Activated naive CD8-positive, alpha-beta T cell treated with anti-CD3 and anti-CD28 coated beads, Interleukin-2, amount 10 ng/mL, durations not matched to agents 7 days and 5 days (primary cell): ENCODE data around the gene JAZF1. TPM values are rescaled to one million over a fixed set of nuclear protein-coding genes. Genes with fewer than 3 reads are reported as not detected.

Source experiments
- ATAC-seq: fragments of 150-1000 bp; cut with Tn5 transposase; one replicate; pipeline ENCODE4 v1.10.0; 2021; ENCODE audit warnings: low read depth, moderate library complexity
- POLR2A ChIA-PET: fragments of 350-600 bp; sonication (Branson Sonifier 250); formaldehyde crosslinking; loops from one replicate; lab custom pipeline; 2021; ENCODE audit warnings: antibody characterized with exemption; lab: Charles Lee
- DNase-seq: peaks from one replicate; pipeline ENCODE4 v3.0.0; 2021
- H3K27ac Mint-ChIP-seq: one replicate; pipeline ENCODE4 v1.8.0; 2022; ENCODE audit warnings: mild to moderate bottlenecking, mixed read lengths
- H3K27me3 Mint-ChIP-seq: one replicate; pipeline ENCODE4 v1.8.0; 2022; ENCODE audit warnings: mild to moderate bottlenecking, moderate library complexity, mixed read lengths
- H3K36me3 Mint-ChIP-seq: one replicate; pipeline ENCODE4 v1.8.0; 2021; ENCODE audit warnings: mild to moderate bottlenecking, mixed read lengths
- H3K4me1 Mint-ChIP-seq: one replicate; pipeline ENCODE4 v1.8.0; 2021; ENCODE audit warnings: mixed read lengths
- H3K4me3 Mint-ChIP-seq: one replicate; pipeline ENCODE4 v1.8.0; 2022; ENCODE audit warnings: mild to moderate bottlenecking, moderate library complexity, mixed read lengths
- H3K9me3 Mint-ChIP-seq: one replicate; pipeline ENCODE4 v1.8.0; 2021; ENCODE audit warnings: mixed read lengths
- total RNA-seq, 2 experiments: library from RNA; stranded (reverse); gene quantifications; one replicate each; pipeline ENCODE4 v1.2.3, GENCODE V29; 2021

JAZF1 gene
- total RNA-seq, 2 experiments from 2014 or later: 4.4 to 4.7 TPM

GRCh38 chr7:28168393-28169158, 12.0 kb downstream of the JAZF1 start:
- Mint-ChIP-seq H3K9me3 (no peaks in the 10 kb centered on the region), H3K27ac (no peak overlapping the region), H3K27me3 (no peaks in the 10 kb centered on the region), H3K36me3 (no peaks in the 10 kb centered on the region), H3K4me1 (no peaks in the 10 kb centered on the region), H3K4me3 (no peak overlapping the region)
- no peak for ATAC-seq
- POLR2A ChIA-PET: no interaction called here
- no peak for DNase-seq

- ATAC-seq (no peak), DNase-seq (no peak)
- no peaks in the 10 kb centered on the region for H3K36me3 Mint-ChIP-seq
- POLR2A ChIA-PET: no interaction called here
- no peaks in the 10 kb centered on the region for H3K9me3 Mint-ChIP-seq
- no peaks in the 10 kb centered on the region for H3K4me1 Mint-ChIP-seq
- no peak overlapping the region for H3K27ac Mint-ChIP-seq
- no peaks in the 10 kb centered on the region for H3K27me3 Mint-ChIP-seq
- no peak overlapping the region for H3K4me3 Mint-ChIP-seq
These were observed 13.4 kb downstream of the JAZF1 start for GRCh38 chr7:28166982-28167715.

GRCh38 chr7:28165961-28166955, 14.3 kb downstream of the JAZF1 start:
- POLR2A ChIA-PET: no interaction called here
- Mint-ChIP-seq H3K36me3 (no peaks in the 10 kb centered on the region), H3K9me3 (no peaks in the 10 kb centered on the region), H3K4me3 (no peak overlapping the region), H3K4me1 (no peaks in the 10 kb centered on the region), H3K27ac (no peak overlapping the region), H3K27me3 (no peaks in the 10 kb centered on the region)
- ATAC-seq: no peak
- DNase-seq: no peak

- no peak for DNase-seq
- H3K27me3 Mint-ChIP-seq: no peaks in the 10 kb centered on the region
- H3K4me1 Mint-ChIP-seq: no peaks in the 10 kb centered on the region
- no peaks in the 10 kb centered on the region for H3K9me3 Mint-ChIP-seq
- H3K27ac Mint-ChIP-seq: no peak overlapping the region
- no peaks in the 10 kb centered on the region for H3K36me3 Mint-ChIP-seq
- POLR2A ChIA-PET: no interaction called here
- no peak overlapping the region for H3K4me3 Mint-ChIP-seq
- no peak for ATAC-seq
These were observed 15.3 kb downstream of the JAZF1 start for GRCh38 chr7:28165261-28165660.

- H3K9me3 Mint-ChIP-seq: no peaks in the 10 kb centered on the region
- H3K4me1 Mint-ChIP-seq: no peaks in the 10 kb centered on the region
- no peak for ATAC-seq
- POLR2A ChIA-PET: no interaction called here
- H3K27me3 Mint-ChIP-seq: no peaks in the 10 kb centered on the region
- H3K4me3 Mint-ChIP-seq: no peak overlapping the region
- H3K36me3 Mint-ChIP-seq: no peaks in the 10 kb centered on the region
- no peak overlapping the region for H3K27ac Mint-ChIP-seq
- no peak for DNase-seq
These were observed 16.6 kb downstream of the JAZF1 start for GRCh38 chr7:28163949-28164348.

- H3K36me3 Mint-ChIP-seq: no peaks in the 10 kb centered on the region
- DNase-seq (no peak), ATAC-seq (no peak)
- H3K4me3 Mint-ChIP-seq: no peak overlapping the region
- no peaks in the 10 kb centered on the region for H3K27me3 Mint-ChIP-seq
- POLR2A ChIA-PET: no interaction called here
- H3K27ac Mint-ChIP-seq: no peak overlapping the region
- no peaks in the 10 kb centered on the region for H3K4me1 Mint-ChIP-seq
- no peaks in the 10 kb centered on the region for H3K9me3 Mint-ChIP-seq
These were observed 19.3 kb downstream of the JAZF1 start for GRCh38 chr7:28161331-28161730.

- Mint-ChIP-seq H3K36me3 (no peaks in the 10 kb centered on the region), H3K27ac (no peak overlapping the region), H3K4me3 (no peak overlapping the region), H3K27me3 (no peaks in the 10 kb centered on the region), H3K4me1 (peaks cover 2% of the 10 kb centered on the region), H3K9me3 (no peaks in the 10 kb centered on the region)
- DNase-seq (no peak), ATAC-seq (no peak)
- POLR2A ChIA-PET: interaction anchor here (0.7 kb wide), 1 partner anchor 8 kb away, joined by 3 read pairs; no protein-coding TSS in a partner anchor
These were observed 20.0 kb downstream of the JAZF1 start for GRCh38 chr7:28160551-28160991.

- ATAC-seq: no peak
- H3K36me3 Mint-ChIP-seq: peaks cover 1% of the 10 kb centered on the region
These were observed 22.7 kb downstream of the JAZF1 start for GRCh38 chr7:28157831-28158416.

GRCh38 chr7:28157076-28157745, 23.4 kb downstream of the JAZF1 start:
- no peak for ATAC-seq
- Mint-ChIP-seq H3K4me3 (no peak overlapping the region), H3K9me3 (no peaks in the 10 kb centered on the region), H3K27me3 (no peaks in the 10 kb centered on the region), H3K27ac (no peak overlapping the region), H3K4me1 (peaks cover 21% of the 10 kb centered on the region), H3K36me3 (peaks cover 1% of the 10 kb centered on the region)
- DNase-seq: no peak
- POLR2A ChIA-PET: no interaction called here

More at GRCh38 chr7:28157831-28158416, 22.7 kb downstream of the JAZF1 start:
- H3K27ac Mint-ChIP-seq: no peak overlapping the region
- POLR2A ChIA-PET: interaction anchor here (0.6 kb wide), 1 partner anchor 11 kb away, joined by 3 read pairs; no protein-coding TSS in a partner anchor
- no peak for DNase-seq
- peaks cover 17% of the 10 kb centered on the region for H3K4me1 Mint-ChIP-seq
- H3K27me3 Mint-ChIP-seq: no peaks in the 10 kb centered on the region
- H3K4me3 Mint-ChIP-seq: no peak overlapping the region
- no peaks in the 10 kb centered on the region for H3K9me3 Mint-ChIP-seq

- POLR2A ChIA-PET: no interaction called here
- H3K36me3 Mint-ChIP-seq: peaks cover 1% of the 10 kb centered on the region
- H3K9me3 Mint-ChIP-seq: no peaks in the 10 kb centered on the region
- no peak overlapping the region for H3K27ac Mint-ChIP-seq
- peaks cover 24% of the 10 kb centered on the region for H3K4me1 Mint-ChIP-seq
- no peak for ATAC-seq
- no peak overlapping the region for H3K4me3 Mint-ChIP-seq
- DNase-seq: no peak
- no peaks in the 10 kb centered on the region for H3K27me3 Mint-ChIP-seq
These were observed 24.2 kb downstream of the JAZF1 start for GRCh38 chr7:28156401-28156800.

- no peaks in the 10 kb centered on the region for H3K27me3 Mint-ChIP-seq
- H3K4me1 Mint-ChIP-seq: peaks cover 24% of the 10 kb centered on the region
- POLR2A ChIA-PET: no interaction called here
- no peak for ATAC-seq
- no peaks in the 10 kb centered on the region for H3K9me3 Mint-ChIP-seq
- no peak overlapping the region for H3K4me3 Mint-ChIP-seq
- H3K27ac Mint-ChIP-seq: no peak overlapping the region
- H3K36me3 Mint-ChIP-seq: peaks cover 1% of the 10 kb centered on the region
- no peak for DNase-seq
These were observed 24.6 kb downstream of the JAZF1 start for GRCh38 chr7:28155964-28156363.

- no peak overlapping the region for H3K27ac Mint-ChIP-seq
- DNase-seq (no peak), ATAC-seq (peak; percentile 42)
- no peaks in the 10 kb centered on the region for H3K27me3 Mint-ChIP-seq
- POLR2A ChIA-PET: no interaction called here
- H3K4me1 Mint-ChIP-seq: peaks cover 24% of the 10 kb centered on the region
- no peaks in the 10 kb centered on the region for H3K9me3 Mint-ChIP-seq
- peaks cover 1% of the 10 kb centered on the region for H3K36me3 Mint-ChIP-seq
- H3K4me3 Mint-ChIP-seq: no peak overlapping the region
These were observed 25.5 kb downstream of the JAZF1 start for GRCh38 chr7:28155019-28155660.
